Endothelial cell of umbilical vein (primary cell): ENCODE measurements around the gene RGS7BP.

Source experiments
- EZH2 ChIP-seq: IDR thresholded peaks from 2 replicates; pipeline ENCODE4 v1.6.1; 2012; ENCODE audit warnings: borderline replicate concordance, low read depth, mild to moderate bottlenecking, moderate library complexity, low read length, inconsistent platforms; ENCODE audit not compliant: severe bottlenecking
- FOS ChIP-seq: IDR thresholded peaks from 2 replicates; pipeline ENCODE4 v1.6.1; 2011; ENCODE audit warnings: mild to moderate bottlenecking, low read length, moderate library complexity, borderline replicate concordance; ENCODE audit not compliant: insufficient read depth
- JUN ChIP-seq: IDR thresholded peaks from 2 replicates; pipeline ENCODE4 v1.6.1; 2011; ENCODE audit warnings: borderline replicate concordance, low read depth; ENCODE audit not compliant: insufficient read length, insufficient read depth
- MYC ChIP-seq: IDR thresholded peaks from one replicate; pipeline ENCODE4 v1.6.1; 2011; ENCODE audit warnings: mild to moderate bottlenecking, low read depth, low read length
- POLR2A ChIP-seq: IDR thresholded peaks from 2 replicates; pipeline ENCODE4 v1.6.1; 2012; ENCODE audit warnings: low read depth, mild to moderate bottlenecking, control low read depth, low read length
- POLR2AphosphoS5 ChIP-seq: IDR thresholded peaks from 2 replicates; pipeline ENCODE4 v1.6.1; 2012; ENCODE audit warnings: low read depth, mild to moderate bottlenecking, control low read depth, low read length, moderate library complexity; ENCODE audit not compliant: insufficient read depth
- TF ChIP-seq, protein P1 (sequence below), 2 donors: IDR thresholded peaks; 1 replicate in 1 of 2; 2 replicates in 1 of 2; pipeline ENCODE4 v1.5.1; 2011; ENCODE audit warnings: low read length in 2 of 2, mild to moderate bottlenecking in 2 of 2, moderate library complexity in 2 of 2, control low read depth in 1 of 2, inconsistent platforms in 1 of 2, low read depth in 1 of 2; ENCODE audit not compliant: insufficient read depth in 1 of 2; ENCODE audit errors: extremely low read depth in 1 of 2
- TF ChIP-seq, protein P2 (sequence below): IDR thresholded peaks from 2 replicates; pipeline ENCODE4 v1.6.1; 2011; ENCODE audit not compliant: insufficient read depth, insufficient read length

DNA sequence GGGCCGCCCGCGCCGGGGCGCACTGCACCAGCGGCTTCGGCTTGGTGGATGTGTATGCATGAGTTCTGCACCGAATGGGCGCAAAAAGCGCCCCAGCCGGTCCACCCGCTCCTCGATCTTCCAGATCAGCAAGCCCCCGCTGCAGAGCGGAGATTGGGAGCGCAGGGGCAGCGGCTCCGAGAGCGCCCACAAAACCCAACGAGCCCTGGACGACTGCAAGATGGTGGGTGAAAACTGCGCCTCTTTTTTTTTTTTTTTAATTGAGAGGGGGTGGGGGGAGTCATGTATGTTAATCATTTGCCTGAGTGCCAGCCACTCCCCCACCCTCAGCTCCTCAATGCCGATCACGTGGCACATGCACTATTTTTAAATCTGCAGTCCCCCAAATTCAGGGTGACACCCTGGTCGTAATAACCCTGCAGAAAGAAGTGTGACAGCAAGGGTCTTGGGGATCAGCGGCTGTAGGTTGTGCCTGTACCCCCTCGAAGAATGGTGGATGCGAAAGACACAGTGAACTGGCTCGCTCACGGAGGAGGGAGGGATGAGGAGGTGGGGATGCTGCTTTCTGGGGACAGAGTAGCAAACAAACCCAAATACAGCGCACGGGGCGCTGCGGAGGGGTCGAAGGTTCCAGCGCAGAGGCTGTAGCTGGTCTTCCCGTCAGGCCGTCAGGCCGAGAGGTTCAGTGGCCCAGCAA, 900 bp downstream of the RGS7BP start:
- TF ChIP-seq, protein P1, sequence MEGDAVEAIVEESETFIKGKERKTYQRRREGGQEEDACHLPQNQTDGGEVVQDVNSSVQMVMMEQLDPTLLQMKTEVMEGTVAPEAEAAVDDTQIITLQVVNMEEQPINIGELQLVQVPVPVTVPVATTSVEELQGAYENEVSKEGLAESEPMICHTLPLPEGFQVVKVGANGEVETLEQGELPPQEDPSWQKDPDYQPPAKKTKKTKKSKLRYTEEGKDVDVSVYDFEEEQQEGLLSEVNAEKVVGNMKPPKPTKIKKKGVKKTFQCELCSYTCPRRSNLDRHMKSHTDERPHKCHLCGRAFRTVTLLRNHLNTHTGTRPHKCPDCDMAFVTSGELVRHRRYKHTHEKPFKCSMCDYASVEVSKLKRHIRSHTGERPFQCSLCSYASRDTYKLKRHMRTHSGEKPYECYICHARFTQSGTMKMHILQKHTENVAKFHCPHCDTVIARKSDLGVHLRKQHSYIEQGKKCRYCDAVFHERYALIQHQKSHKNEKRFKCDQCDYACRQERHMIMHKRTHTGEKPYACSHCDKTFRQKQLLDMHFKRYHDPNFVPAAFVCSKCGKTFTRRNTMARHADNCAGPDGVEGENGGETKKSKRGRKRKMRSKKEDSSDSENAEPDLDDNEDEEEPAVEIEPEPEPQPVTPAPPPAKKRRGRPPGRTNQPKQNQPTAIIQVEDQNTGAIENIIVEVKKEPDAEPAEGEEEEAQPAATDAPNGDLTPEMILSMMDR (IDR thresholded peaks at IDR 0.05; ENCODE audit: extremely low read depth in 1 of 2, insufficient read depth in 1 of 2, low read depth in 1 of 2, low read length in 2 of 2): peak in 1 of 2 donors; percentile 45
- no peak for TF ChIP-seq POLR2AphosphoS5
- TF ChIP-seq POLR2A: no peak
- no peak for TF ChIP-seq JUN
- TF ChIP-seq, protein P2, sequence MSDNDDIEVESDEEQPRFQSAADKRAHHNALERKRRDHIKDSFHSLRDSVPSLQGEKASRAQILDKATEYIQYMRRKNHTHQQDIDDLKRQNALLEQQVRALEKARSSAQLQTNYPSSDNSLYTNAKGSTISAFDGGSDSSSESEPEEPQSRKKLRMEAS: no peak
- TF ChIP-seq EZH2: peak; percentile 41
- TF ChIP-seq FOS: no peak
- TF ChIP-seq MYC: no peak
